HG02973 (cell line): Measurements from ENCODE around the gene PCCB.
"Not testable (repeated sequence)": the region's sequence is repeated elsewhere in the genome, so short reads cannot be mapped to it uniquely, and the experiment has no call there.

Source experiments
- ATAC-seq: cut with Tn5 transposase; IDR thresholded peaks from one replicate; pipeline ENCODE4 v1.9.1; 2021; ENCODE audit warnings: moderate library complexity; ENCODE audit not compliant: unreplicated experiment

PCCB gene

DNA sequence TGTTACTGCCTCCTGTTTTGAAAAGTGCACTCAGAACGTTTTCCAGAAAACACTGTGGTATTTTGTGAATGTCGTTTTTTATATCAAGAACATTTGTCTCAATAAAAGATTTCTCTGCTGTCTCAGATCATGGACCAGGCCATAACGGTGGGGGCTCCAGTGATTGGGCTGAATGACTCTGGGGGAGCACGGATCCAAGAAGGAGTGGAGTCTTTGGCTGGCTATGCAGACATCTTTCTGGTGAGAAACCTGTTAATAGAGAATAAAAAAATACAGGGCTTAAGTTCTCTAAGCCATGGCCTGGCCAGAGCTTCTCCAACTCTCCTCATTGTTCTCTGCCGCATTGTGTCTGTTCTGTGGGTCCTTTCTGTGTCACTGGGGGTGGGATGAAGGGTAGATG lies 11.7 kb downstream of the PCCB start:
- ATAC-seq = no peak

DNA sequence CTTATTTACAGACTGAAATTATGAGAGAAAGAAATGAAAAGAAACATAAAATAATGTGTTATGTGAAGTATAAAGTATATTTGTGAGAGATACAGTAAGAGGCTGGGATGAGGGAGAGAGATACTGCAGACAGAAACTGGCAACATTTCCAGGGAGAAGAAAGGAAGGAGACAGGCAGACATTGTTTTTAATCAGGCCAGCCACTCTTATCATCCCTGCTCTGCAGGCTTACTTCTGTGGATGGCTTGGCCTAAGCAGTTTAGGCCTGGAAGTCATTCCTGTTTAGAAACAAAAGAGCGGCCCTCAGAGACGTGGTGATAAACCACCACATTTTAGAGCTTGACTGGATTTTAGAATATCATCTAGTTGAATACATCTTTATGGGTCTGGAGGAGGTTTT lies 12.4 kb downstream of the PCCB start:
- no peak for ATAC-seq

DNA sequence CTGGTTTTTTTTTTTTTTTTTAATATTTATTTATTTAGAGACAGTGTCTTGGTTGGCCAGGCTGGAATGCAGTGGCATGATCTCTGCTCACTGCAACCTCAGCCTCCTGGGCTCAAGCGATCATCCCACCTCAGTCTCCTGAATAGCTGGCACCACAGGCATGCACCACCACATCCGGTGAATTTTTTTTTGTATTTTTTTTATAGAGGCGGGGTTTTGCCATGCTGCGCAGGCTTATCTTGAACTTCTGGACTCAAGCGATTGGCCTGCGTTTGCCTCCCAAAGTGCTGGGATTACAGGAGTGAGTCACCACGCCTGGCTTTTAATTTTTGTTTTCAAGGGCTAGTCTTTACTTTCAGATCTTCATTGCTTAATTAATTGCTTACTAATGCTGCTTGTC lies 13.1 kb downstream of the PCCB start:
- ATAC-seq = no peak

DNA sequence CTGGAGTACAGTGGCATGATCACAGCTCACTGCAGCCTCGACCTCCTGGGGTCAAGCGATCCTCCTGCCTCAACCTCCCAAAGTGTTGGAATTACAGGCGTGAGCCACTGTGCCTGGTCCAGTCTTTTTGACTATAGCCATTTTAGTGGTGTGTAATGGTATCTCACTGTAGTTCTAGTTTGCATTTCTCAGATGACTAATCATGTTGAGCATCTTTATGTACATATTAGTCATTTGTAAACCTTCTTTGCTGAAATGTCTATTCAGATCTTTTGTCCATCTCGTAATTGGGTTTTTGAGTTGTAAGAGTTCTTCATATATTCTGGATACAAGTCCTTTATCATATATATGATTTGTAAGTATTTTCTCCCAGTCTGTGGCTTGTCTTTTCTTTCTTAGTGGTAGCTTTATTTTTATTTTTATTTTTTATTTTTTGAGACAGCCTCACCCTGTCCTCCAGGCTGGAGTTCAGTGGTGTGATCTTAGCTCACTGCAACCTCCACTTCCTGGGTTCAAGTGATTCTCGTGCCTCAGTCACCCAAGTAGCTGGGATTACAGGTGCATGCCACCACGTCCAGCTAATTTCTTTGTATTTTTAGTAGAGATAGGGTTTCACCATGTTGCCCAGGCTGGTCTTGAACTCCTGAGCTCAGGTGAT lies 16.5 kb downstream of the PCCB start:
- peak; percentile 57 for ATAC-seq

DNA sequence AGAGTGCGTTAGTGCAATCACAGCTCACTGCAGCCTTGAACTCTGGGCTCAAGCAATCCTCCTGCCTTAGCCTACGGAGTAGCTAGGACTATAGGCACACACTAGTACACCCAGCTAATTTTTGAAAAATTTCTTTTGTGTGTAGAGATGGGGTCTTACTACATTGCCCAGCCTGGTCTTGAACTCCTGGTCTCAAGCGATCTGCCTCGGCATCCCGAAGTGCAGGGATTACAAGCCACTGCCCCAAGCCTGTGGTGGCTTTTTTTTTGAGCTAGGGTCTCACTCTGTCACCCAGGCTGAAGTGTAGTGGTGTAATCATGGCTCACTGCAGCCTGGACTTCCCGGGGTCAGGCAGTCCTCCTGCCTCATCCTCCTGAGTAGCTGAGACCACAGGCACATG lies 17.1 kb downstream of the PCCB start:
- ATAC-seq = no peak

DNA sequence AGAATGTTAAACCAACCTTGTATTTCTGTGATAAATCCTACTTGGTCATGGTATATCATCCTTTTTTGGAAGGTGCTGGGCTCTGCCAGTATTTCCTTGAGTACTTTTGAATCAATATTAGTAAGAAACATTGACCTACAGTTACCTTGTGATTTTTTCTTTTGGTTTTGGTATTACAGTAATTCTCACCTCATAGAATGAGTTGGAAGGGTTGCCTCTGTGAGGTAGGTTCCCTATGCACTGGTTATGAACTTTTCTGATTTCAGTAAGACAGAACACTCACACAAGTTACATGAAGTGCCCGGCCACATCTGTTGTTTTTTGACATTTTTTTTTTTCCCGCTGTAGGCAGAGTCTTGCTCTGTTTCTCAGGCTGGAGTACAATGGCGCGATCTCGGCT lies 20.0 kb downstream of the PCCB start:
- peak; percentile 82 for ATAC-seq

DNA sequence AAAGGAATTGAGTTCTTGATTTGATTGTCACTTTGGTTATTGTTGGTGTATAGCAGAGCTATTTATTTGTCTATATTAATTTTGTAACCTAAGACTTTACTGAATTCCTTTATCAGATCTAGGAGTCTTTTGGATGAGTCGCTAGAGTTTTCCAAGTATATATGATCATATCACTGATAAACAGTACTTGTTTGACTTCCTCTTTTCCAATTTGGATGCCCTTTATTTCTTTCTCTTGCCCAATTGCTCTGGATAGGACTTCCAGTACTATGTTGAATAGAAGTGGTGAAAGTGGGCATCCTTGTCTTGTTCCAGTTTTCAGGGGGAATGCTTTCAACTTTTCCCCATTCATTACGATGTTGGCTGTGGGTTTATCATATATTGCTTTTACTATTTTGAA lies 21.5 kb downstream of the PCCB start:
- not testable (repeated sequence) for ATAC-seq

DNA sequence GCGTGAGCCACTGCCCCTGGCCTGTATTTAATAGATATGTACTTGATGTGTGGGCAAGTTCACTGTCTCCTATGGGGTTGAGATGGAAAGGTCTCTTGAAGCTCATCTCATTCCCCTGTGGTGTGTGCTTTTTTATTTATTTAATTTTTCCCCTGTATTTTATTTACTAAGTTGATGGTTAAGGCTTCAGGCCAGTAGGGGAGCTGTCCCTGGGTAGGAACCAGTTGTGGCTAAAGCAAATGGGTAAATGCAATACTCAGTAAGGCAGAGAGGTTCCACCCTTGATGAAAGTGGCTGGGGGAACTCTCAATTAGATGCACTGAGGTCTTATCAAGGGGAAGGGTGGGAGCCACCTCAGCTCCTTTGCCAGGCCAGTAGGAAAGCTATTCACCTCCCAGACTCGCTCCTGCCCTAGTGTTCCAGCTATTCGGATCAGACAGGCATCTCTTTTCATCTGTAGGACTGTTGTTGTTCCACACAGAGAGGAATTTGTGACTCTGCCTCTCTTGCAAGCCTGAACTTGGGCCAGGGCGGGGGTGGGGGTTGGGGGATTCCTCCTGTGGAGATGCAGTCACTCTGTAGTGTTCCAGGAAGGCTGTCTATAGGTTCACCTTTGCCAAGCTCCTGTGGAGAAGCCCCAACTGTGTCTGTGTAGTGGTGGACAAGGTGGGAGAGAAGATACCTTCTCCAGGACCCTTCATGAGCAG lies 26.1 kb downstream of the PCCB start:
- no peak for ATAC-seq

DNA sequence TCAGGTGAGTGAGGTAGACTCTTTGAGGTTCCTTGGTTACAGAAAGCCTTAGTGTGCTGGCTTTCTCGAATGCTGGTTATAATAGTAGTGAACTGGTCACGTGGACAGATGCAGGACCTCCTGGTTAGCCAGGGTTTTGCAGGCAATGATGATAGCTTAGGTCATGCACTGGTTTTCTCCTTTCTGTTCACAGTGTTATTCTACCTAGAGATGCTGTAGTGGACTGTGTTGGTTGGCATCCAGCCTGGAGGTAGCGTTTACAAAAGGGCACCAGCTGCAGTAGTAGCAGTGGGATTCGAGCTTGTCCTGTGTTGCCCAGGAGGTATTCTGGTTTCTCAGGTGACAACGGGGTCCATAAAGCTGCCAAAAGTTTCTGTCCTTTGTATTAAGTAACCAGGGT lies 27.0 kb downstream of the PCCB start:
- no peak for ATAC-seq

DNA sequence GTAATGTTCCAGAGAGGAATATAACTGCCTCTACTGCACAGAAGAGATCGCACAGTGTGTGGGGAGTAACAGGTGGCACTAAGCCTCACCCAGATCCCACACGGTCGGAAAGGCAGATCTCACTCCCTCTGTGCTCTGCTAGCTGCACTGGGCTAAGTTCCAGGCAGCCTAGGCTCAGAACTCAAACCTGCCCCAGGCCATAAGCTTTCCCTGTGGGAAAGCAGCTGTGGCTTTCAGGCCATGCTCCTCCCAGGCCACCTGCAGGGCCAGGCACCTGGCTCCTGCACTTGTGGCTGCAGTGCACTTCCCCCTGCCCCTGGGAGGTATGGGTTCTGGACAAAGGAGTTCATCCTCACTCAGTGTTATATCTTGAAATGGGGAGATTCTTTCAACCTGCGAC lies 27.5 kb downstream of the PCCB start:
- ATAC-seq = no peak

DNA sequence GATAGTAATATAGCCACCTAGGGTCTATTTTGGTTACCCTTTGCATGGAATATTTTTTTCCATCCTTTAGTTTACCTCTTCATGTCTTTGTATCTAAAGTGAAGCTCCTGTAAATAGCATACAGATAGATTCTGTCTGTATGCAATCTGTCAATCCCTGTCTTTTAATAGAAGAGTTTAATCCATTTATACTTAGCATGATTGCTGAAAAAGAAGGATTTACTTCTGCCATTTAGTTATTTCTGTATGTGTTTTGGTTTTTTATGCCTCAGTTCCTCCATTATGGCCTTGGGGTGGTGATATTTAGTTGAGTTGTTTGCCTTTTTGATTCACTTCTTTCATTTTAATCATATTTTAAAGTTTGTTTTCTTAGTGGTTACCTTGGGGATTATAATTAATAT lies 29.0 kb downstream of the PCCB start:
- no peak for ATAC-seq

DNA sequence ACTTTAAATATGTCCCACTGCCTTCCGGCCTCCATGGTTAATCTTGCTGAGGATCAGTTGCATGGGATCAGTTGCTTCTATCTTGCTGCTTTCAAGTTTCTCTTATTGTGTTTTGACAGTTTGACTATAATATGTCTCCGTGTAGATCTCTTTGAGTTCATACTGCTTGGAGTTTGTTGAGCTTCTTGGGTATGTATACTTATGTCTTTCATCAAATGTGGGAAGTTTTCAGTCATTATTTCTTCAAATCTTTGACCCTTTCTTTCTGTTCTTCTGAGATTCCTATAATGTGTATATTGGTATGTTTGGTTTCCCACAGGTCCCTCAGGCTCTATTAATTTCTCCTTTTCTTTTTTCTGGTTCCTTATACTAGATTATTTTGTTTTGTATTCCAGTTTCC lies 30.8 kb downstream of the PCCB start:
- ATAC-seq = no peak

DNA sequence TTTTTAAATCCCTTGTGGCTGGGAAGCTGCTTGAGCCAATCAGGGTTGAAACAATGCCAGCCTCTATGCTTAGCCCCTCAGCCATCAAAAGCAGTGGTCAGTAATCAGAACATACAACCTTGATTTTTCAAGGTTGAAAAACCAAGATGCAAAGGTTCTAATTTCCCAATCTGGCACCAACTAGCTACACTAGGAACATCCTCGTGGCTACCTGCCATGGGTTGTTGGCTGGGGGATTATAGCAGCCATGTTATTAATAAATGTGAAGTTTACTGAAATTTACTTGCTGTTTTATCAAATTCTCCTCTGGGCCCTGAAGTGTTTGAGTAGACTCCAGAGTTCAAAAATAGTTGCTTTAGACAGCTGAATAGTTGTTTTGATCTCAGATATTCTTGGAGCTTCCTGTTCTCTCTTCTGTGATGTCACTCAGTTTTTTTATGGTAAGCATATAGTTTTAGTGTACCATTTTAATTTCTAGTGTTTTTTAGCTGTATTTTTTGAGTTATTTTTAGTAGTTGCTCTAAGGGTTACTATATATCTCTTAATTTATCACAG lies 31.9 kb downstream of the PCCB start:
- ATAC-seq = no peak

DNA sequence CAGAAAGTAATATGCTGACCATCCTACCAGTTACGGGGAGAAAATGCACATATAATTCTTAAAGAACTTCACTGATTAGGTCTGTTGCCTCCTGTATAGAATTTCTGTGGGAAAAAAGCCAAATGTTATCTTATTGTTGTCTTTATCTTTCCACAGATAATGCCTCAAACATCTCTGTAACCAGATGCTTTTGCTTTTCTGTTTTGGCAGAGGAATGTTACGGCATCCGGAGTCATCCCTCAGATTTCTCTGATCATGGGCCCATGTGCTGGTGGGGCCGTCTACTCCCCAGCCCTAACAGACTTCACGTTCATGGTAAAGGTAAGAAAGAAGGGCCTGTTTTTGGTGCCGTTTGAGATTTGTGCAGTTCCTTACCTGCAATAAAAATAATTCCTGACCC lies 33.5 kb downstream of the PCCB start:
- ATAC-seq = no peak

DNA sequence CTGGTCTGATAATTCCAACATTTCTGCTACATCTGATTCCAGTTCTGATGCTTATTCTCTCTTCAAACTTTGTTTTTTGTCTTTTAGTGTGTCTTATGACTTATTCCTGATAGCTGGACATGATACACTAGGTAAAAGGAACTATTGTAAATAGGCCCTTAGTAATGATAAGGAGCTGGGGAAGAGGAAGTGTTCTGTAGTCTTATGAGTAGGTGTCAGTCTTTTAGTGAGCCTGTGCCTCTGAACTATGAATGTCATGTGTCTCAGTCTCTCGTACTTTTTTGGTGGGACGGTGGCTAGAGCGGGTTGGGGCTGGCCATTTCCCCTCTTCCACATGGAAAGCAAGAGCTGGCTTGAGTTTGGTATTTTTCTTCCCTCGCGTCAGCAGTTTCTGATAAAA lies 41.2 kb downstream of the PCCB start:
- ATAC-seq = no peak

DNA sequence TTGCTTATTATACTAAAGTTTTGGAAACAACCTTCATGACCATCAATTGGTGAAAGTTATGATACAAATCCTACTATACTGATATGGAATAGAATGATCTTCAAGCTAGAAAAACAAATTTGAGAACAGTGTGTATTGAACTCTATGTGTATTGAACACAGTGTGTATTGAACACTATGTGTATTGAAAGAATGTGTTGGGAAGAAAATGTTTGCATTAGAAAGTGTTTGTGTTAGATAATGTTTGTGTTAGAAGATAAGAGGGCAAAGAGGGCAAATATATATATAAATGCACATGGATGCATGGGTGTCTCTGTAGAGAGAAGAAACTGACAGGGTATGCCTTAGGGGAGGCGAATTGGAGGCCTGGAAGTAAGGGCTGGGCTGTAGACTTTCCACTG lies 42.4 kb downstream of the PCCB start:
- no peak for ATAC-seq

DNA sequence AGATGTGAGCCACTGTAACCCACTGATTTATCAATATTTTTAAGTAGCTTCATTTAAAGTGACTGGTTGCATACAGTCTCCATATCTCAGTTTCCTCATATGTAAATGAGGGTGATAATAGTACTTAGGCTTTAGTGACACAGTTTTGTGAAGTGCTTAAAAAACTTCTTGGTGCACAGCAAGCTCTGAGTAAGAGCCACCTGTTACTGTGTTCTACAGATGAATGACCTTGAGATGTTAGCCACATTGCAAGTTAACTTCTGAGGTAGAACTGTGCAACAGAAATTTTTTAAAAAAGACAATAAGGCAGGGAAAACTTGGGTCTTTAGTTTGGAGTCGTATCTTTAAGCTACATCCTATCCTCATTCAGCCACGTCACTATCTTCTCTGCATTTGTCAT lies 43.1 kb downstream of the PCCB start:
- ATAC-seq = no peak

DNA sequence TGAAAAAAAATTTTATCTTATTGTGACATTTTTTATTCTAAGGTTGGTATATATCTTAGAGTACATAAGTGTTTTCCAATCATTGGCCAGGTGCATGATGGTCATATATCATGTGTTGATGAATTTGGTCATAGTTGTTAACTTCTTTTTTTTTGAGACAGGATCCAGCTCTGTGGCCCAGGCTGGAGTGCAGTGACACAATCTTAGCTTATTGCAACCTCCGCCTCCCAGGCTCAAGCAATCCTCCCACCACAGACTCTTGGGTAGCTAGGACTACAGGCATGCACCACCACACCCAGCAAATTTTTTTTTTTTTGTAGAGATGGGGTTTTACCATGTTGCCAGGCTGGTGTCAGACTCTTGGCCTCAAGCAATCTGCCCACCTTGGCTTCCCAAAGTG lies 44.0 kb downstream of the PCCB start:
- no peak for ATAC-seq

DNA sequence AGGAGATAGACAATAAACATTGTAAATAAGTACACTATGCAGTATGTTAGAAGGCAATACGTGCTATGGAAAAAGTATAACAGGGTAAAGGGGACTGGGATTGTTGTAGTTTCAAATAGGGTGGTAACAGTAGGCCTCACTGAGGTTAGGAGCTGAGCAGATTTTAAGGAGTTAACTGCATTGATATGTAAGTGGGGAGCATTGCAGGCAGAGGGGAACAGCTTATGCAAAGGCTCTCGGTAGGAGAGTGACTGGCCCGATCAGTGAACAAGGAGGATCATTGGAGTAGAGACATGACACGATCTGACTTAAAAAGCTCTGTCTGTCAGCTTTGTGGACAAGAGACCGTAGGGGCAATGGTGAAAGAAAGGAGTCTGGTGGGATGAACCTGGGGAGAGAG lies 46.8 kb downstream of the PCCB start:
- ATAC-seq = no peak

DNA sequence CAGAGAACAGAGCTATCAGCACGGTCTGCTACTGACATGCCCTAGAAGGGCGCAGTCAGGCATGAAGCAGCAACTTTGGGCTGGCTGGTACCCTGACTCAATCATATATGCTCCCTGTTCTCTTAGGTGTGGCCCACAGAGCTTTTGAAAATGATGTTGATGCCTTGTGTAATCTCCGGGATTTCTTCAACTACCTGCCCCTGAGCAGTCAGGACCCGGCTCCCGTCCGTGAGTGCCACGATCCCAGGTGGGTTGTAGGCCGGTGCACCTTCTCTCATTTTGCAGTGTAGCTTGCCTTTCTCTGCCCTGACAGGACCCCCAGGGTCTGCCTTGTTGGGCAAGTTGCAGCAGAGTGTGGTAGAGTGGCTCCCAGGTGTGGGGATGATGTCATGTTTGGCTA lies 47.7 kb downstream of the PCCB start:
- no peak for ATAC-seq

DNA sequence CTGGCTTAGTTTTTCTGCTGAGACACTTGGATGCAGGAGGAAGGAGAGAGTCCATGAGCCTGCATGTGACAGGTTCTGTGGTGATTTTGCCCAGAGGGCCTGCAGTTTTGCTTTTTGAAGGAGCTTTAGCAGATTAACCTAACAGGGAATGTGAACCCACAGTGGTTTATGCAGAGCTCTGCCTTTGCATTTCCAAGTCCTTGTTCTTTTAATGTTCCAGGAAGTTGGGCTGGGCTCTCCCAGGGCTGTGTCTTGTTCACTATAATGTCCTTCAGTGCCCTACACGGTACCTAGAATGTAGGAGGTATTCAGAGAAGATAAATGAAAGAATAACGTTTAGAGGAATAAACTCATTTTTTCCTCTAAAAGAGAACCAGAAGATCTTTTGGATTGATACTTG lies 50.3 kb downstream of the PCCB start:
- ATAC-seq = no peak

DNA sequence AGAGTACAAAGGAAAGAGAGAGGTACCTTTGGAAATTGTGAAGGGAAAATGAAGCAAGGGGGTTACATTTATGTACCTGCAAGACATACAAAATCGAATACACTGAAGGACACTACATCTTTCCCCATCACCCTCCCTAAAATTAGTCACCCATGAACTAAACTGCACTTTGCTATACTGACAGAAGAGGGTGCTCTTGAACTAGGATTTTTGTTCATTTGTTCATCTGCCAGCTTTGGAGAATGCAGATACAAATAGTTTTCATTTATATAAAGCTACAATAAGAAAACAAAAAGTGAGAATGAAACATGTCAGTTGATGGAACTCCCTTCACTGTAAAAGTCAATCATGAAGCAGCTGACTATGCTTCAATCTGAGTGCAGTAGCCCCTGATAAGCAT lies 55.7 kb downstream of the PCCB start:
- no peak for ATAC-seq

DNA sequence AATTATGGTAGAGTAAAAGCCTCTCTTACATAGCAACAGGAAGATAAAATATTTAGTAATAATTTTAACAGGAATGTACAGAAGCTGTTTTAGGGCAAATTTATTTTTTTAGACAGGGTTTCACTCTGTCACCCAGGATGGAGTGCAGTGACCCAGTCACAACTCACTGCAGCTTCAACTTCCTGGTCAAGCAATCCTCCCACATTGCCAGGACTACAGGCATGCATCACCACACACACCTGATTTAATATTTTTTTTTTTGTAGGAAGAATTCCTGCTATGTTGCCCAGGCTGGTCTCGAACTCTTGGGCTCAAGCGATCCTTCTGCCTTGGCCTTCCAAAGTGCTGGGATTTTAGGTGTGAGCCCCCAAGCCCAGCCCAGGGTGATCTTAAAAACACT lies 61.1 kb downstream of the PCCB start:
- no peak for ATAC-seq
